Stimulated activated CD4-positive, alpha-beta T cell treated with anti-CD3 and anti-CD28 coated beads, Interleukin-15, amount 100 ng/mL, for 1 hour (primary cell): ENCODE data around the gene ELF4.
"Not testable (repeated sequence)": the region's sequence is repeated elsewhere in the genome, so short reads cannot be mapped to it uniquely, and the experiment has no call there.

ENCODE experiments used
- DNase-seq, 2 donors: peaks; one replicate each; pipeline ENCODE4 v3.0.0-alpha.2; 2020; ENCODE audit warnings: low read depth in 1 of 2, low spot score in 1 of 2

The ELF4 gene

DNA sequence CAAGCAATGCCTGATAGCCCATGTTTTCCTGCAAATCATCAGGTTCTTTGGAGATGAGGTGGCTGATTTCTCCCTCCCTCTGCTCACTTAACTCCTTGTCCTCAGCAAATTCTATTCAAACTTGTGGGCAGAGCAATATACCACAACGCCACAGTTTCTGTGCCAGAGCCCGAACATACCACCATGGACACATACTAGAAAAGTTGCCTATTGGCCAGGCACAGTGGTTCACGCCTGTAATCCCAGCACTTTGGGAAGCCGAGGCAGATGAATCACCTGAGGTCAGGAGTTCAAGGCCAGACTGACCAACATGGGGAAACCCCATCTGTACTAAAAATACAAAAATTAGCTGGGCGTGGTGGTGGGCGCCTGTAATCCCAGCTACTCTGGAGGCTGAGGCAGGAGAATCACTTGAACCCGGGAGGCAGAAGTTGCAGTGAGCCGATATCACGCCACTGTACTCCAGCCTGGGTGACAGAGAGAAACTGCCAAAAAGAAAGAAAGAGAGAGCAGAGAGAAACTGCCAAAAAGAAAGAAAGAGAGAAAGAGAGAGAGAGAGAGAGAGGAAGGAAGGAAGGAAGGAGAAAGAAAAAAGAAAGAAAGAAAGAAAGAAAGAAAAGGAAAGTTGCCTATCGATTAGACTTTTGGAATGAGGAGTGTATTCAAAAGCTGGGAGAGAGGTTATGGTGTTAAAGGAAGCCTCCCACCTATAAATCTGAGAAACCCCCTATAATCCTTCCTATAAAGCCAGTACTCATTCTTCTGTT, 5.0 kb upstream of the ELF4 start:
- DNase-seq: not testable (repeated sequence)

DNA sequence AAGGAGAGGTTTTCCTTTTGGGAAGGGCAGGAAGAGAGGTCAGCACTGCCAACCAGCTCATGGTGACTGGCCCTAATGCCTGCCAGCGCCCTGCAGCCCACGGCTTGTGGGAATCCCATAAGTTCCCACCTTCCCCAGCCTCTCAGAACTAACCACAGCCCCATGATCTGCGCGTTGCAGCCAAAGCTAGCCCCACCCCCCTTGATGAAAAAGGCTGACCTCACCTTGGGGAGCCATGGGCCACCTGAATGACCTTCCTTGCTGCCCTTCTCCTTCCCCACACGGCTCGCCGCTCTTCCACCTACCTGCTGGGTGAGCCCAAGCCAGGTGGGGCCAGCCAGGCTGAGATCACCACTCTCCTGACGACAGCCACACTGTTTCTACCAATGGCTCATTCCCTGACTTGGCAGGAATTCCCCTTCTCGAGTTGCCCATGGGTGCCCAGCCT, 3.9 kb upstream of the ELF4 start:
- no peak for DNase-seq

DNA sequence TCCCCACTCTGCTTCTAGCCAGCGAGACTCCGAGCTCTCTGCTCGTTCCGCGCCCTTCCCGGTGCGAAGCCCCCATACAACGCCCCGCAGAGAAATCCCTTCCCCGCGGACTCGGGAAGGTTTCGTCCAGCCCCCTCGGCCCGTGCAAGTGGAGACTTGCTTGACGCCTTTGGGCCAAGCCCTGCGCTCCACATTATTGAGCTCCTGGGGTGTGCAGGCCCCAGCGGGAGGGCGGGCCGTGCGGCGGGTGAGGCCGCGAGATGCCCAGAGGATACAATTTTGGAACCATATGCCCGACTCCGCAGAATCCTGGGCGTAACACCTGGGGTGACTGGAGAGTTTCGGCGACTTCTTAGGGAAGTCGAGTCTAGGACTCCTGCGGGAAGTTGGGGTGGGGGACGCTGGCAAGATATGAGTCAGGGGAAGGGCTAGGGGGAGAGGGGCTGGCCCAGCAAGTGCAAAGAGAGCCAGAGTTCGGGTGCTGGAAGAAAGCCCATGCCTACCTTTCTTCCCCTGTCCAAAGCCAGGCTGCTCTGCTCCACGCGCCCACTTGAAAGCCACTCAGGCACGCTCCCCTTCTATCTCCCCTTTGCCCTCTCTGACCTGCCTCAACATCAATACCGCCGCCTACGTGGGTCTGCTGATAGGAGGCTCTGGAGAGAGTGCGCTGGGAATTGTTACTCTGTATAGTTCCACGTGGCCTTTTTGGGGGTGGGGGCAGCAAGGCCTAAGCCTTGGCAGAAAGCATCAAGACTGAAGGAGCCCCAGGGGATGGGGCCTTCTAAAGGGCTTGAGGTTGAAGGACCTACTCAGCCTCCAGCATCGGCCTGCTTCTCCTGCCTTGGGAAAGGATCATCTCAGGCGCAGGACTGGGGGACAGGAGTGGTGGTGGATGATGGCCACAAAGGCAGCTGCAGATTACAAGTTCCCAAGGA, 1.2 kb upstream of the ELF4 start:
- DNase-seq: no peak

DNA sequence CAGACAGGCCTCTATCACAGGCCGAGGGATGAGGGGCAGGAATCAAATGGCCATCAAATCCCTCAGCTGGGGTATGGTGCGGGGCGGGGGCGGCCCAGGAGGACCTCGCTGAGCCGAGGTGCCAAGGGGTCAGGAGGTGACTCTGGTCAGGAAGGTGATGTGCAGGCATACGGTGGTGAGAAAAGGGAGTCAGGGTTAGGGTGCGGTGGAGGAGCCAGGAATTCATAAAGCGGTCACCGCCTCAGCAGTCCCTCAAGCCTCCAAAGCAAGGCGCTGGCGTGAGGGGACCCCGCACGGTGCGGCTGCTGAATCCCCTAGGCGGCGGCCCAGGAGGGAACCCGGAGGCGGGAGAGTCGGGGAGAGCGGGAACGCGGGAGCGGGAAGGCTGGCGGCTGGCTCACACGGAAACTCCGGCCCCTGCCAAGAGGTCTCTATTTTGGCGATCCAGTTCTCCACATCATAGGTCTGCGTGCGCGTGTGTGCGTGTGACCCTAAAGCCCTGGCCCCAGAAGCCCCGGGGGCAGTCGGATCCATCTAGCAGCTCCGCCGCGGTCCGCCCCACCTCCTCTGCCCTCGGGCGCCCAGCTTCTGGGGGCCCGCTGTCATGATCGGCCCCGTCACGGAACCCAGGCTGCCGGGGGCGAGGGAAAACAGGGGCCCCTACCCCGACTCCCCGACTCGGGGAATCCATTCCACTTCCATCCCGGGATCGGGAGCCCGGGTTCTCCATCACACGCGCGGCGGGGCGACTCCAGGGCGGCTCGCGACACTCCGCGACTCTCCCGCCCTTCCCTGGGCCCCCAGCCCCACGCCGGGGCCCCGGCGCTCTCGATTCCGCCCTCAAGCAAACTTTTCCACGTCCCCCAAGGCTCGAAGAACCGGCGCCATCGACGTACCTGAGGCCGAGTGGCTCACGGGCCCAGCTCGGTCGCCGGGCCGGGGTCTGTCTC, 593 bp downstream of the ELF4 start:
- no peak for DNase-seq

DNA sequence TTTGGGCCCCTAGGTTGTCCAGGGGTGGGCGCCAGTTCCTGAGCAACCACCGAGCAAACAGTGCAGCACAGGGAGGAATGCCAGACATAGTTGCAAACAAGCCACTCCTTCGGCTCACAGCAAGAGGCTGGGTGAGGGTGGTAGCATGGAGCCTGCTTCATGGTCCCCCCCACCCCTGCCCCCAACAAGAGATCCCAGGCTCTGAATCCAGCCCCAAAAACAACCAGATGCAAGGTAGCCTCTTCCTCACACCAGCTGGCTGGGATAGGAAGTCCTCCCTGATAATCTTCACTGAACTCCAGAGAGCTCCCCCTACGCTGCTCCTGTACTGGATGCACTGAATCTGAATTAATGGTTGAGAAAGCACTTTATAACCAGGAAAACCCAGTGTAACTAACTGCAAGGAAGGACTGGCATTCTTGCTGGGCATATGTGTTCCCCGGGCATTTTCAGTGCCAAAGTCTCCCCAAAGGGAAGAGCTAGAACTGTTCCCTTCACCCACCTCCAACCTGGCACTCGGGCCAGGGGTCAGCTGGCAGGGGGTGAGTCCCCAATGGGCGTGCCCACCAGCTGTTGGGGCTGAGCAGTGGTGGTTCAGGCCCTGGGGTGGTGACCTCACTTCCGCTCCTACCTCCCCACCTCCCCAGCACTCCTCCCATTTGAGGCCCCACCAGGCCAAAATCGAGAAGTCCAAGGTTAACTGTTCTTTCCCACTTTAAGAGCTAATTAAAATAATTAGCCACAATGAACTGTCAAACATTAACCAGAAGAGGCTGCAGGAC, 1.5 kb downstream of the ELF4 start:
- no peak for DNase-seq

DNA sequence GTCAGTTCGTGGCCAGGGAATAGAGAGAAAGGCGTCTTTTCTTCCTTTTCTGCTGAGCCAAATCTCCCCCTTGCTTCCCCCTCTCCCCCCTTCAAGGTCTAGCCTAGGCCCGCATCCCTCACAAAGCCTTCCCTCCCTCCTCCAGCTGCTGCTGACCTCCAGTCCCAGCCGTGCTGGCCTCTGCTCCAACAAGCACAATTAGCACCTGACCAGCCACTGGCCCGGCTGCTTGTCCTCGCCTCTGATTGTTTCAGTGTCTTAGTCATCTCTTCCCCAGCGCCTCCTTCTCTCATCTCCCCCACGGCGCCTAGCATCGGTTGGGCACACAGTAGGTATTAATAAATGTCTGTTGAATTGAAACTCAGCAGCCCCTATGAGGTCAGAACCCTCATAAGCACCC, 4.2 kb downstream of the ELF4 start:
- no peak for DNase-seq

DNA sequence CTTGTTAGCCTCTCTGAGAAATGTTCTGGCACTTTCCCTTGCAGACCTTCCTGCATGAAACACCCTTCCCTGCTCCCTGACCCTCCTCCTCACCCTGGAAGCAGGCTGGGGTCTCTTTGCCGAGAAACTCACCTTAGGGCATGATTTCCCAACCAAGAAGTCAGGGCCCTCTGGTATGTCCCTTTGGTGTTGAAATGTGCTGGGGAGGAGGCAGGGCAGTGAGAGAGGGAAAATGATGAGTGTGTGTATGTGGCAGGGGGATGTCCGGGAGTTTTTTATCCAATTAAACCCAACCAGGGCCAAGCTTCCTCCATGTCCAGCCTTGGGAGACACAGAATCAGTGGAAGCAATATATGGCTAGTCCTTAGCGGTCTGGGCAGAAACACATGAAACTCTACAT, 5.1 kb downstream of the ELF4 start:
- no peak for DNase-seq

DNA sequence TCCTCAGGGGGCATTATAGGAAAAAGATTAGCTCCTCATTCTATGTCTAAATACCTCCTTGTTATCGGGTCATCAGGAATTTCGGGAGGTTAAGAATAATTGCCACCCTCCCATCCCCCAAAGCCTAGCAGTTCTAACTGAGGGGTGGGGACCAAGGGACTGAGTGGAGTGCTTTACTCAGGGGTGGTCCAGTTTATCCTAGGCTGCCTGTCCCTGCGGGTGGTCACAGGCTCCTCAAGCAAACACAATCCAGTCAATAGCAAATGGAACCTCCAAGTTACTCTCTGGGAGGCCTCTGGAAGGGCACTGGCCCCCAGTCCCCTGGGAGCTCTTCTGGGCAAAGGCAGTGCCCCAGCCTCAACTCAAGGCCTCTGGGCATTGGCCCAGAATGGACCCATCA, 6.7 kb downstream of the ELF4 start:
- no peak for DNase-seq

DNA sequence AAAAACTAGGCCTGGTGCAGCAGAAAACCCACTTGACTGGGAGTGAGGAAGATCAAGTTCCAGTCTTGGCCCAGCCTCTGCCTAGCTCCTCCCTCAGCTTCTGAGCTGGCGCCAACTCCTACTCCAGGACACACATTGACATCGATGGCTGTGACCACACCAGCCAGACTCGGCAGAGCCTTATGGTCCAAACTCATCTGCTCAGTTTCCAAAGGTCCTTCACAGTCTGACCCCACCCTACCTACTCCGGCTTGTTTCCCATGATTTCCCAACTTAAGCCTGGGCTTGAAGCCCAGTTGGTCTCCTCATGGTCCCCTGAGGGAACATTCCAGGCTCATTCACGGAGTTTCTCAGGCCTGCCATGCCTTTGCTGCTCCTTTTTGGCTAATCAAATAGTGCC, 10.1 kb downstream of the ELF4 start:
- no peak for DNase-seq

DNA sequence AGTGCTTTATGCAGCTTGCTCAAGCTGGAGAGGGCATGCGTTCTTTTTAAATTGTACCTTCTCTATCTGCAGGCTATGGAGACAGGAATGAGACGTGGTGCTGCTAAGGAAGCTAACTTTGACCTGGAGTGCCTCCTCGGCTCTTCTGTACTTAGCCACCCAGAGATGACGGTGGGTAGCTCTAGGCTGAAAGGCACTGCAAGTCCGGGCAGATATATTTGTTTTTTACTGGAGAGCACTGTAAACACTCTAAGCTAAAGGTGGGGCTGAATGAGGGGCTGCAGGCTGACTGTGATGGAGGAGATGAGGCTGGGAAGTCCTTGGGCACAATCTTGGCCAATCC, 12.1 kb downstream of the ELF4 start:
- DNase-seq: no peak

DNA sequence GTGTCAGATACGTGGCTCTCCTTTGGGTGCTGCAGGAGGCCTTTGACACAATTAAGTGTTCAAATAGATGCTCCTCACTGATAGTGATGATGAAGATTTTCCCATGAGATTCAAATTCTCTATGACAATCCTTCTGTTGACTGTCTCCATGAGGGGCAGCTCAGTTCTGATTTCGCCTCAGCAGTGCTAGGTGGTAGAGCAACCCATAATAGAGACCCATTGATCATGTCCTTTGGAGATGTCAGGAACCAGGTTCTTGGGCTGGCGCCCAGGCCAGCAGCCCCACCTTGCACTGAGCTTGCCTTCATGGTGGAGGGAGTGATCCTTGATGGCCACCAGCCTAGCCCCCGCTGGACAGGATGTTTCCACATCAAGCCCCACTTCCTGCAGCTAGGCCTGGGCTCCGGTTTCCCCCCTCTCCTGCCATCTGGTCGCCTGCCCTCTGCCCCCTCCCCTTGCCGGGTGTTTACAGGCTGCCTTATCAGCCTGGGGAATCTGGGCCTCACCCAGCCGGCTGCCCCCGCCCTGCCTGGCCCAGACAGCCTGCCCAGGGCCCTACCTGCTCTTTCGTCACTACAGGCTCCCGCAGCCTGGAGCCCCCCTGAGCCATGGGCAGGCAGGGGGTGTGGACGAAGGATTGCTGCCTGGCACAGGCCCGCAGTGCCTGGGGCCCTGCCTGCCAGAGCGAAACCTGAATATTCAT, 12.6 kb downstream of the ELF4 start:
- no peak for DNase-seq

DNA sequence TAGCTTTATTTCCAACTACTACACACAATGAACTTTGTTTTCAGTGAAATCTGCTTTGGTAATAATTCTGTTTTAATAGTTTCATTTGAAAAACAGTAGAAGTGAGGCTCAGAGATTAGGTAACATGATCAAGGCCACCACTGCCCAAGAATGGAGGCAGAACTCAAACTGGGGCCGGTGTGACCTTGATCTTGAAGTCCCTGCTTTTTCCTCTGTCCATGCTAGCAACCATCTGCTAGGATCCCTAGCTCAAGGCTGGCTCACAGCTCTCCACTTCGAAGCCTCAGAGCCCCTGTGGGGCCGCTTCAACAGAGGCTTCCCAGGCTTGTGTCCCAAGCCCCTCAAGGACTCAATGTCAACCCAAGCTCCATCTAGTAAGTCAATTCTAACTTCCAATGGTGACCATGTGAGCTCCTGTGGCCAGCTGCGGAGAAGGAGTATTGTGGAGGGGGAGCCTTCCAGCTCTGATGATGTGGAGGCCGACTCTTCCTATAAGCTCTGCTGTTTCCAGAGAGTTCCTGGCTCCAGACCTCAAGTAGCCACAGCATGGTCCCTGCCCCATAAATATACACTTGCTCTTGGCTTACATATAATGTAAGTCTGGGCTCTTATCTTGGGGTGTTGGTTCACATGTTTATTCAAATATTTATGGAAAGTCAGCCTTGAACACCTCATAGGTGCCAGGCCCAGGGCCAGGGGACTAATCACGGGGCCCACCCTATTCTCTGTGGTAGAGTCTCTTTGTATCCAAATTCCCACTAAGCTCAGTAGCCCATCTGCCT, 14.9 kb downstream of the ELF4 start:
- no peak for DNase-seq

DNA sequence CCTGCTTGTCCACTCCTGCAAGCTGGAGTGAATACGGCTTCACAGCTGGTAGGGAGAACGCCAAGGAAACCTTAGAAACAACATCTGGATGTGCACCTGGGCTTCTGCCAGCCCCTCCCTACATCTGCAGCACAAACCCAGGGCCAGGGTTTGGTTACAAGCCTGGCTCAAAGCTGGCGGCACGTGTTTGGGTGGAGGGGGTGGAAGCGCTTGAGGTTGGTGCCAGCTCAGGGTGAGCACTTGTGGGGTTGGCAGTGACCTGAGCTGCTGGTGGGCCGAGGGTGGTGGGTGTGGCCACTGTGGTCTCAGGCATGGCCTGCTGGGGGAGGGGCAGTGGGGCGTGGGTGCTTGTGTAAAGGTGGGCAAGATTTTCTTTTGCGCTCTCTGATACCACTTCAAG, 15.6 kb downstream of the ELF4 start:
- DNase-seq: no peak

DNA sequence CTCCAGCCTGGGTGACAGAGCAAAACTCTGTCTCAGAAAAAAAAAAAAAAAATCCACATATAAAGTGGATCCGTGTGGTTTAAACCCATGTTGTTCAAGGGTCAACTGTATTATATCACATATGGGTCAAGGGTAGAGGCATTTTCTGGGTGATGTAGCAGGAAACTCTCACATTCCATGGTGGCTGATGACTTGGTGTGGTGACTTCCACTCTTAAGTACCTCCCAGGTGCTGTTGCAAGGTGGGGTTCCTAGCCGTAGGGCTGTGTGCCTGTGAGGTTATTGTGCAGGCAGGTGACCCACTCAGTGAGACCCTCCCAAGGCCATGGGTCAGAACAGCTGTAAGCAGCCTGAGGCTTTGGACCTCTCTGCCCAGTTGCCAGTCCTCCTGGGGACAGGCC, 17.0 kb downstream of the ELF4 start:
- no peak for DNase-seq

DNA sequence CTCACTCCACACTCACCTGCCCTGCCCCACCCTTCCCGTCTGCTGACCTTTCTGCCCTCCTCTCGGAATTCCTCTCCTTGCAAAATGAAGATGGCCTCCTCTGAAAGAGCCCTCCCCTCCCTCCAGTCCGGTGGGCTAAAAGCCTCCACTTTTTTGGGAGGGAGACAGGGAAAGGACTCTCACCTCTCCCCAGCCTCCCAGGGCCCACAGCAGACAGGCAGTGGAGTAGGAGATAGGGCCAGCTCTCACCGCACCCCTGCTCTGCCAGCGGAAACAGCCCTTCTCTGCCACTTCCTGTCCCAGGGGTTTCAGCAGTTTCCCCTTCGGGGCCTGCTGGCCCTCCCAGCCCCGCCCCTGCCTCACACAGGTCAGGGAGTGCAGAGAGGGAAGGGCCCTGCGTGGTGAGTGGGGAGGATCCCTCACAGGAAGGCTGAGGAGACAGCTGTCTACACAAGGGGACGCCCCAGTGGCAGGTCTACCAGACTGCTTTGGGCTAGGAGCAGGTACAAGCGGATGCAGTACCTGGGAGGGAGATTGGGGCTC, 18.2 kb downstream of the ELF4 start:
- peak; percentile 47 to 69 for DNase-seq

DNA sequence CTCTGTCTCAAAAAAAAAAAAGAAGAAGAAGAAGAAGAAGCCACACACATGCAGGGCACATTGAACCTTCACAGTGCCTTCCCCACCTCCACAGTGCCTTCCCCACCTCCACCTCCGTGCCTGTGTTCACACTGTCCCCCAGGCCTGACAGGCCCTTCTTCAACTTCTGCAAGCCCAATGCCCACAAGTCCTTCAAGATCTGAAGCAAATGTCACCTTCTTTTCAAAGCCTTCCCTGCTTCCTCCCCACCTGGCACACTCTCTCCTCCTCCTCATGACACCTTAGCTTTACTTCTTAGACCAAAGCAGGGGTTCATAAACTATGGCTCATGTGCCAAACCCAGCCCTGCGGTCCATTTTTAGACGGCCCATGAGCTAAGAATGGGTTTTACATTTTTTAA, 19.9 kb downstream of the ELF4 start:
- DNase-seq: no peak

DNA sequence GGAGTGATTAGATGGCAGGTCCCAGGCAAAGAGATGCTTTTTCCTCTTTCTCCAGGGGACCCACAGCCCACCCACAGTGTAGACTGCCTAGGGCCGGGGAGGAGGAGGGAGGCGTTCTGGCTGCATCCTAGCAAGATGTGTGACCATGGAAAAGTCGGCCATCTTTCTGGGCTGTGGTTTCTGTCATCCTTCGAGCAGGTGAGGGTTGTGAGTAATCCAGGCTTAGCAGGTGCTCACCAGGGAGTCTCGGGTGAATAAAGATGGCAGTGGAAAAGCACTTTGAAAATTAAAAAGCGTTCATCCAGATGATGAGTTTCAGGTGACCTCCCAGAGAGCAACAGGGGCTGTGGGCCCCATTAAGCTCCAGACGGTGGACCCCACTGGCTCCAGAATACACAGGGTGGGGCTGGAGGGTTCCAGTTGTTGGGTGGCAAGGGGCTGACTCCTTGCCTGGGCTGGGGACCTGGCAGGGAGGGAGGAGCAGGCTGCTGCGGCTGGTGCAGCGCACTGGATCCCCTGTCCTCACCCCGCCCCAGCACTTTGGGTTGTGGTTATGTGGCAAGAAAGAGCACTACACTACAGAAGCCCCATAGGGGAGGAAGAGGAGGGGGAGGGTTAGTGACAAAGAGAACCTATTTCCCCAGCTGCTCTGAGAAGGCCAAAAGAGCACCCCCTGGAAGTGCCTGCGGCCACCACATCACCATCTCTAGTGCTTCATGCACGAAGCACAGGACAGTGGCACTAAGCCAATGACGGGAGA, 23.7 kb downstream of the ELF4 start:
- peak in 1 of 2 donors; percentile 22 for DNase-seq
